HCT116 (cell line): ENCODE results near the gene CRYGN.

Source experiments
- EGR1 ChIP-seq: IDR thresholded peaks from 2 replicates; pipeline ENCODE4 v1.6.1; 2012; ENCODE audit warnings: low read depth
- EZH2 ChIP-seq: fragments of 200-600 bp; sonication (generic); IDR thresholded peaks from 2 replicates; pipeline ENCODE4 v1.6.1; 2017; ENCODE audit warnings: antibody characterized with exemption, mixed run types
- EZH2phosphoT487 ChIP-seq: fragments of 200-600 bp; IDR thresholded peaks from 2 replicates; pipeline ENCODE4 v1.6.1; 2018; ENCODE audit warnings: antibody characterized with exemption, borderline replicate concordance
- FOSL1 ChIP-seq: IDR thresholded peaks from 2 replicates; pipeline ENCODE4 v1.6.1; 2012; ENCODE audit warnings: low read depth
- JUND ChIP-seq: IDR thresholded peaks from 2 replicates; pipeline ENCODE4 v1.6.1; 2012
- POLR2A ChIP-seq: IDR thresholded peaks from 2 replicates; pipeline ENCODE4 v1.7.0; 2011; ENCODE audit warnings: borderline replicate concordance; ENCODE audit not compliant: insufficient read depth, insufficient read length; ENCODE audit errors: extremely low read depth
- POLR2AphosphoS5 ChIP-seq: IDR thresholded peaks from 2 replicates; pipeline ENCODE4 v1.6.1; 2011; ENCODE audit warnings: mild to moderate bottlenecking, low read depth, low read length, moderate library complexity
- SIN3A ChIP-seq: IDR thresholded peaks from 2 replicates; pipeline ENCODE4 v1.6.1; 2012; ENCODE audit warnings: low read depth
- SP1 ChIP-seq: IDR thresholded peaks from 2 replicates; pipeline ENCODE4 v1.6.1; 2012; ENCODE audit warnings: low read depth
- SRF ChIP-seq: IDR thresholded peaks from 2 replicates; pipeline ENCODE4 v1.6.1; 2012; ENCODE audit warnings: low read depth
- ZNF274 ChIP-seq: fragments of 200-500 bp; sonication (Bioruptor generic); IDR thresholded peaks from 2 replicates; pipeline ENCODE4 v1.6.1; 2014; ENCODE audit warnings: mild to moderate bottlenecking, low read depth, low read length, inconsistent platforms
- TF ChIP-seq, protein P1 (sequence below), 3 experiments: fragments of 200-600 bp in 1 of 3; sonication (generic) in 1 of 3; IDR thresholded peaks in 2 of 3; conservative IDR thresholded peaks in 1 of 3; 2 replicates each; pipeline ENCODE4 v1.5.1; 2012 to 2017; ENCODE audit warnings: low read depth in 2 of 3, low read length in 2 of 3, antibody characterized with exemption in 1 of 3, borderline replicate concordance in 1 of 3, control low read depth in 1 of 3, mild to moderate bottlenecking in 1 of 3, mixed read lengths in 1 of 3, mixed run types in 1 of 3, moderate library complexity in 1 of 3; ENCODE audit not compliant: insufficient read depth in 1 of 3
- TF ChIP-seq, protein P2 (sequence below): IDR thresholded peaks from 2 replicates; pipeline ENCODE4 v1.6.1; 2012; ENCODE audit warnings: low read depth
- TF ChIP-seq, protein P3 (sequence below): IDR thresholded peaks from 2 replicates; pipeline ENCODE4 v1.6.1; 2012

DNA sequence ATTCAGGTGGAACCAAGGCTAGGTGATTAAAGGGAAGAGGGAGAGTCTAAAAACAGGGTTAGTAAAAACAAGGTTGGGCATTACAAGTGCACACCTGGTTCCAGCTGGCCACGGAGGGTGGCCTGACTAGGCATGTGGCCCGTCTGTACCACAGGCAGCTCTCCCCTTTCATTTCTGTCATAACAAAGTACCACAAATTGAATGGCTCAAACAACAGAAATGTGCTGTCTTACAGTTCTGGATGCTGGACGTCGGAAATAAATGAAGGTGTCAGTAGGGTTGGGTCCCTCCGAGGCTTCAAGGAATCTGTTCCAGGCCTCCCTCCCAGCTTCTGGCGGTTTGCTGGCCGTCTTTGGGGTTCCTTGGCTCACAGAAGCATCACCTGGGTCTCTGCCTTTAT, 16.7 kb downstream of the CRYGN start:
- TF ChIP-seq EZH2 (no peak), SP1 (no peak), POLR2A (no peak), JUND (no peak), EGR1 (no peak), EZH2phosphoT487 (no peak), ZNF274 (no peak), FOSL1 (no peak), POLR2AphosphoS5 (no peak), SRF (no peak), SIN3A (no peak)
- TF ChIP-seq, protein P1, sequence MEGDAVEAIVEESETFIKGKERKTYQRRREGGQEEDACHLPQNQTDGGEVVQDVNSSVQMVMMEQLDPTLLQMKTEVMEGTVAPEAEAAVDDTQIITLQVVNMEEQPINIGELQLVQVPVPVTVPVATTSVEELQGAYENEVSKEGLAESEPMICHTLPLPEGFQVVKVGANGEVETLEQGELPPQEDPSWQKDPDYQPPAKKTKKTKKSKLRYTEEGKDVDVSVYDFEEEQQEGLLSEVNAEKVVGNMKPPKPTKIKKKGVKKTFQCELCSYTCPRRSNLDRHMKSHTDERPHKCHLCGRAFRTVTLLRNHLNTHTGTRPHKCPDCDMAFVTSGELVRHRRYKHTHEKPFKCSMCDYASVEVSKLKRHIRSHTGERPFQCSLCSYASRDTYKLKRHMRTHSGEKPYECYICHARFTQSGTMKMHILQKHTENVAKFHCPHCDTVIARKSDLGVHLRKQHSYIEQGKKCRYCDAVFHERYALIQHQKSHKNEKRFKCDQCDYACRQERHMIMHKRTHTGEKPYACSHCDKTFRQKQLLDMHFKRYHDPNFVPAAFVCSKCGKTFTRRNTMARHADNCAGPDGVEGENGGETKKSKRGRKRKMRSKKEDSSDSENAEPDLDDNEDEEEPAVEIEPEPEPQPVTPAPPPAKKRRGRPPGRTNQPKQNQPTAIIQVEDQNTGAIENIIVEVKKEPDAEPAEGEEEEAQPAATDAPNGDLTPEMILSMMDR (IDR thresholded peaks at IDR 0.05 in 2 of 3, conservative IDR thresholded peaks at IDR 0.05 in 1 of 3; ENCODE audit: borderline replicate concordance in 1 of 3, insufficient read depth in 1 of 3, low read depth in 2 of 3, low read length in 2 of 3), result no peak
- TF ChIP-seq, protein P2, sequence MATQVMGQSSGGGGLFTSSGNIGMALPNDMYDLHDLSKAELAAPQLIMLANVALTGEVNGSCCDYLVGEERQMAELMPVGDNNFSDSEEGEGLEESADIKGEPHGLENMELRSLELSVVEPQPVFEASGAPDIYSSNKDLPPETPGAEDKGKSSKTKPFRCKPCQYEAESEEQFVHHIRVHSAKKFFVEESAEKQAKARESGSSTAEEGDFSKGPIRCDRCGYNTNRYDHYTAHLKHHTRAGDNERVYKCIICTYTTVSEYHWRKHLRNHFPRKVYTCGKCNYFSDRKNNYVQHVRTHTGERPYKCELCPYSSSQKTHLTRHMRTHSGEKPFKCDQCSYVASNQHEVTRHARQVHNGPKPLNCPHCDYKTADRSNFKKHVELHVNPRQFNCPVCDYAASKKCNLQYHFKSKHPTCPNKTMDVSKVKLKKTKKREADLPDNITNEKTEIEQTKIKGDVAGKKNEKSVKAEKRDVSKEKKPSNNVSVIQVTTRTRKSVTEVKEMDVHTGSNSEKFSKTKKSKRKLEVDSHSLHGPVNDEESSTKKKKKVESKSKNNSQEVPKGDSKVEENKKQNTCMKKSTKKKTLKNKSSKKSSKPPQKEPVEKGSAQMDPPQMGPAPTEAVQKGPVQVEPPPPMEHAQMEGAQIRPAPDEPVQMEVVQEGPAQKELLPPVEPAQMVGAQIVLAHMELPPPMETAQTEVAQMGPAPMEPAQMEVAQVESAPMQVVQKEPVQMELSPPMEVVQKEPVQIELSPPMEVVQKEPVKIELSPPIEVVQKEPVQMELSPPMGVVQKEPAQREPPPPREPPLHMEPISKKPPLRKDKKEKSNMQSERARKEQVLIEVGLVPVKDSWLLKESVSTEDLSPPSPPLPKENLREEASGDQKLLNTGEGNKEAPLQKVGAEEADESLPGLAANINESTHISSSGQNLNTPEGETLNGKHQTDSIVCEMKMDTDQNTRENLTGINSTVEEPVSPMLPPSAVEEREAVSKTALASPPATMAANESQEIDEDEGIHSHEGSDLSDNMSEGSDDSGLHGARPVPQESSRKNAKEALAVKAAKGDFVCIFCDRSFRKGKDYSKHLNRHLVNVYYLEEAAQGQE, result no peak
- TF ChIP-seq, protein P3, sequence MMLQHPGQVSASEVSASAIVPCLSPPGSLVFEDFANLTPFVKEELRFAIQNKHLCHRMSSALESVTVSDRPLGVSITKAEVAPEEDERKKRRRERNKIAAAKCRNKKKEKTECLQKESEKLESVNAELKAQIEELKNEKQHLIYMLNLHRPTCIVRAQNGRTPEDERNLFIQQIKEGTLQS, result no peak
